IMR-90 (cell line): ENCODE measurements around the gene GNRH2.
"Not testable (repeated sequence)": the region's sequence is repeated elsewhere in the genome, so short reads cannot be mapped to it uniquely, and the experiment has no call there.

Source experiments
- MAZ ChIP-seq: IDR thresholded peaks from 2 replicates; pipeline ENCODE4 v1.6.1; 2012; ENCODE audit warnings: low read depth, mild to moderate bottlenecking, low read length, improper control_type of control experiment, moderate library complexity, borderline replicate concordance
- RAD21 ChIP-seq: IDR thresholded peaks from 2 replicates; pipeline ENCODE4 v1.6.1; 2012; ENCODE audit warnings: low read length, improper control_type of control experiment
- RFX5 ChIP-seq: IDR thresholded peaks from 2 replicates; pipeline ENCODE4 v1.8.0; 2012; ENCODE audit warnings: low read depth, mild to moderate bottlenecking, low read length, moderate library complexity
- TF ChIP-seq, protein P1 (sequence below): conservative IDR thresholded peaks from 2 replicates; pipeline ENCODE4 v1.5.1; 2012; ENCODE audit warnings: mild to moderate bottlenecking, low read depth, low read length, improper control_type of control experiment

DNA sequence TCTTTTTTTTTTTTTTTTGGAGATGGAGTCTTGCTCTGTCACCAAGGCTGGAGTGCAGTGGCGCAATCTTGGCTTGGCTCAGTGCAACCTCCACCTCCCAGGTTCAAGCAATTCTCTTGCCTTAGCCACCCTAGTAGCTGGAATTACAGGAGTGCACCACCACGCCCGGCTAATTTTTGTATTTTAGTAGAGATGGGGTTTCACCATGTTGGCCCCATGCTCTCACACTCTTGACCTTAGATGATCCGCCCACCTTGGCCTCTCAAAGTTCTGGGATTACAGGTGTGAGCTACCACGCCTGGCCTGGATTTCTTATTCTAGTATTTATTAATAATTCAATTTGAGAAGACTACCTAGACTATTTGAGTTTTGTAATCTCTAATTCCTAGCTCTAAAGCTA lies 28.1 kb upstream of the GNRH2 start:
- TF ChIP-seq, protein P1, sequence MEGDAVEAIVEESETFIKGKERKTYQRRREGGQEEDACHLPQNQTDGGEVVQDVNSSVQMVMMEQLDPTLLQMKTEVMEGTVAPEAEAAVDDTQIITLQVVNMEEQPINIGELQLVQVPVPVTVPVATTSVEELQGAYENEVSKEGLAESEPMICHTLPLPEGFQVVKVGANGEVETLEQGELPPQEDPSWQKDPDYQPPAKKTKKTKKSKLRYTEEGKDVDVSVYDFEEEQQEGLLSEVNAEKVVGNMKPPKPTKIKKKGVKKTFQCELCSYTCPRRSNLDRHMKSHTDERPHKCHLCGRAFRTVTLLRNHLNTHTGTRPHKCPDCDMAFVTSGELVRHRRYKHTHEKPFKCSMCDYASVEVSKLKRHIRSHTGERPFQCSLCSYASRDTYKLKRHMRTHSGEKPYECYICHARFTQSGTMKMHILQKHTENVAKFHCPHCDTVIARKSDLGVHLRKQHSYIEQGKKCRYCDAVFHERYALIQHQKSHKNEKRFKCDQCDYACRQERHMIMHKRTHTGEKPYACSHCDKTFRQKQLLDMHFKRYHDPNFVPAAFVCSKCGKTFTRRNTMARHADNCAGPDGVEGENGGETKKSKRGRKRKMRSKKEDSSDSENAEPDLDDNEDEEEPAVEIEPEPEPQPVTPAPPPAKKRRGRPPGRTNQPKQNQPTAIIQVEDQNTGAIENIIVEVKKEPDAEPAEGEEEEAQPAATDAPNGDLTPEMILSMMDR, result not testable (repeated sequence)
- not testable (repeated sequence) for TF ChIP-seq RAD21, MAZ, RFX5
